Activated CD4-positive, alpha-beta T cell treated with anti-CD3 and anti-CD28 coated beads, Interleukin-2, amount 50 U/mL, for 48 hours (primary cell): Measurements from ENCODE around the gene FAM81B.

Source experiments
- DNase-seq, 2 experiments: peaks; one replicate each; pipeline ENCODE4 v3.0.0-alpha.2; 2020

Gene FAM81B

DNA sequence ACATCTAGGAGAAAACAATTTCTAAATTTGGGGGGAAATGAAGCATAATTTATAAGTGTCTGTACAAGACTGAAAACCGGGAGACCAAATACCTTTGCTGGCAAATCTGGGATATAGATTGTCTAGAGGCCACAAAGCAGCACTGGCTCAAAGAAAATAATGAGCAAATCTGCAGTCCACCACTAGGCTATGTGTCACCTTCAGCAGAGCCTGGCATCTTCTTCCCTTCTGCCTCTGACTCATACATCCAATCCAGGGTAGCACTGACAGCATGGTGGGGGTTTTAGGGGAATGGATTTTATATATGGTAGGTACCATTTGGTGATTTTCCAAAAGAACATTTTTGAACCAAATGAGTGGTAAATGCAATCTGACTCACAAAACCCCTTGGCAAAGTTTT, 12.8 kb downstream of the FAM81B start:
- no peak for DNase-seq

DNA sequence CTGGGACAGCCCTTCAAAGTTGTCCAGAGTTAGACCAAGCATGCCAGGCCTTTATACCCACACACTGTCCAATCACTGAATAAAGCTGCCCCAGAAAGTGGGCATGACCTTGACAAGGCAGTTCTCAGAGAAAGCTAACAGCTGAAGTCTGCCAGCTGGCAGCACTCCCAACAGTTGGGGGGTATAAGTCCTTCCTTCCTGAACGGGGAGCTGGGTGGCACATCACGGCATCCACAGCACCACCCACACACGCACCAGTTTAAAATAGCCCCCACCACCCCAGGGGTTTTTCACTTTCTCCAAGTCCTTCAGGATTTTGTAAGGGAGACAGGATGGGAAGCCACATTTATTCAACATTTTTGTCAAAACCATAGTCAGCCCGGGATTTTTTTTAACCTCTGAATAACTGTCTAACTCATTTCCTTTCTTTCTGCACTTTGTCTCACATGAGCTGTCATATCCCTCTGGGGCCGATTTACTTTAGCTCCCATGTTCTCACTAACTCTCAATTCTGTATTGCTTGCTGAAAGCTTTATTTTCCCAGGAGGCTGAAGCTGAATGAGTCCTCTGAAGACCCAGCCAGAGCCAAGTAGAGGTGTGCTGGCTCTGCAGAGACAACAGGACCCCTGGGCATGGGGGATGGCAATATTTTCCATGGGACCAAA, 15.4 kb downstream of the FAM81B start:
- no peak for DNase-seq

DNA sequence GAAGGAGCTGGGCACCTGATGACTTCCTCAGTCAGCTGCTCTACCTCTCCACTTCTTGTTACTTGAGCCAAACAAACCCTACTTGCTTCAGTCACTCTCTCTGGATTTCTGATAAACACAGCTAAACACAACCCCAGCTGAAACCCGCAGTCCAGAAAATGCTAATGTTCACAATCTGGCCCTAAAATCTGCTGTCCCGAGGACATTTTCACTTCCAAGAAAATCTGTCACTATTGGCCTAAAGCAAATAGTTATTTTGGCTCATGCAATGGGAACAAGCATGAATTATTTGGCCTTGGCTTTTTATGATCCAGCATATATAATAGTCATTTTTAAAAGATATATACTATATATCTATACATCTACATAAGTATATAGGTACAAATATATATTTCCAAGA, 19.1 kb downstream of the FAM81B start:
- no peak for DNase-seq

DNA sequence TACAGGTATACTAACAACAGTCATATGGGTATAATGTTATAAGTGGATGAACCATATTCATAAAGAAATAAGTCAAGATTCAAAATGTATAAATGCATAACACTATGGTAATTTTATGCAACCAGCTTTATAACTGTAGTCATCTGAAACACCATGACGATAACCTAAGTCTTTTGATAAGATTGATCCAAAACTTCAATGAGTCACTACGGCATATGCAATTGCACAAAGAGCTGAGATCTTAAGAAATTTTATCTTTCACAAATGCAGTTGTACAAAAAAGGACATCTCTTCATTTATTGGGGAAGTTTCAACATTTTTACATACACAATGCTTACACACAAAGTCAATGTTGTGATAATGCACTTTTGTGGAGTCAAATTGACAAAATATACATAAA, 20.3 kb downstream of the FAM81B start:
- DNase-seq, result no peak

DNA sequence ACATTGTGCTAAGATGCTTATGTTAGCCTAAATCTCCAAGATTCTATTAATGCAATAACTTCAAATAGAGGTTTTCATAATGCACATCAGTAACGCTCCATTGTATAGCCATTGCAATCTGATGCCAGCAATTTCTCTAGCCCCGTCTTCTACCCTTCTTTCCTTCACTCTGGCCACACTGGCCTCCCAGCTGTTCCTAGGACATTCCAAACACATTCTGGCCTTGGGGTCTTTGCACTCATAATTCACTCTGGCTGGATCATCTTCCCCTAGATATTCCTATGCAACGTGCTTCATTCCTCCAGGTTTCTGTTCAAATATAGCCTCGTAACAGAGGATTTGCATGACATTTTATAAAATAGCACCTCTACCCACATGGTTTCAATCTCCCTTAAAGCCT, 23.3 kb downstream of the FAM81B start:
- no peak for DNase-seq

DNA sequence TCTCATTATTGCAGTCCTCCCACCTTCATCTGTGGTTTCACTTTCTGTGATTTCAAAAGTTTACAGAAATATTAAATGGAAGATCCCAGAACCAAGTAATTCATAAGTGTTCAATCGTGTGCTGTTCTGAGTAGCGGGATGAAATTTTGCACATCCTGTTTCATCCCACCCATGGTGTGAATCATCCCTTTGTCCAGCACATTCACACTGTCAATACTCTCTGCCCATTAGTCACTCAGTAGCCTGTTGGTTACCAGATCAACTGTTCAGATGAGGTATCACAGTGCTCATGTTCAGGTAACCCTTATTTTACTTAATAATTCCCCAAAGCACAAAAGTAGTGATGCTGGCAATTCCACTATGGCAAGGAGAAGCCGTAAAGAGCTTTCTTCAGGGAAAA, 26.8 kb downstream of the FAM81B start:
- DNase-seq, result no peak

DNA sequence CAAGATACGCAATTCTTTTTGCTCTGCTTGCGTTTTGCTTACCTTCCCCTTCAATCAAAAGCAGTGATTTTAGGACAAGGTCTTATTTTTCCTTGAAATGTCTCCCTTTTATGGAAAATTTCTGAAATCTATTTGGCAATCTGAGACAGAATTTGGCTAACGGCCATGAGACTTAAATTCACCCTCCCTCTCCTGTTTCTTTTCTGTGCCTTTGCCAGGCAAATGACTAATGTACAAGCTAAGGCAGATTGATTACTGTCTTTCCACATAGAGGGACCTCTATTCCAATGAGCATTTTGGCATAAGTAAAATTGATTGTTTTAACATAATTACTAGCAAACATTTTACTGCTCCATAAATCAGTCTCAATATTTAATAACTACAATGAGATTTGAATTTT, 31.7 kb downstream of the FAM81B start:
- no peak for DNase-seq

DNA sequence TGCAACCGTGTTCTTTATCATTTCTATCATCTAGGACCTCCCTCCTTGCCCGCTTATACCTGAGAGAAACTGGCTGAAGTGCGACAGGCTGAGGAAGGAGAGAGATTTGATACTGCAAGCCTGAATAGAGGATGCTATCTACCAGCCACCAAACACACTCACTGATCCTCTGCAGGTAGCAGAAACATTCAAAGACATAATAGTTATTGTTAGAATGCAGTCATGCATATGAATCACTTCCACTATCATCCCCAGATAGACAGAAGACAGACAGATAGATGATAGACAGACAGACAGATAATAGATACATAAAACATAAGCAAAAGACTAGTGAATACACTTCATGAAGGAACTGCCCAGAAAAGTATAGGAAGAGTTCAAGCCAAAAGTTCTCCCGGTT, 32.9 kb downstream of the FAM81B start:
- DNase-seq, result no peak

DNA sequence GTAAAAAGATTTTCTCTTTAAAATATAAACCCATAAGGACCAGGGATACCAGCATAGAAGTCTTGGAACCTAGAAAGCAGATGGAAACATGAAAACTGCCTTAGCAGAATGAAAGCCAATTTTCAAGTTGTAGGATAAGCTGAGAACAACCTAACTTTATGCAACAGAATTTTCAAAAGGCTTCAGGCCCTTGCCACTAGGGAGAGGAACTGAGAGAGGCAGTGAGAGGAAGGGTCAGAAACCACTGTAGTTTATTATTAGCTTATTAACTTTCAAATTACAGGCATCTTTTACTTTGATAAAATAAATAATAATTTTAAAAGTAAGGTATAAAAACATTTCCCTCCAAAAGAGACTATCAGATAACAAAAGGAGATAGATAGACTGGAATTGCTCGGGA, 33.4 kb downstream of the FAM81B start:
- no peak for DNase-seq

DNA sequence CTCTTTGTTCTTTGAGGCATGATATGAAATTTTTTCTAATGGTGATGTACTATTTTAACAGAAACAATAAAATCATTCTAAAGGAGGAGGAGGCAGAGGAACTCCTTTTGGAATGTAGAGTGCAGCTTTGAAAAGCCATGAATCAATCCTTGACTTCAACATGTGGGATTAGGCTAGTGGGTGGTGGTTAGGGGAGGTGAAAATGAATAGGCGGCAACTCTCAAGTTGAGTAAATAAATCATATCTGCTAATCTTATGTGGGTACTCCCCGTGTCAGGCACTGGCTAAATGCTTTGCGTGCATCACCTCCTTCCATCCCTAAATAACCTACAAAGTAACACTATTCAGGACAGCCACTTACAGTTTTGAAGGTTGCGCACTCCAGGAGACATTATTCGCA, 35.1 kb downstream of the FAM81B start:
- DNase-seq, result no peak

DNA sequence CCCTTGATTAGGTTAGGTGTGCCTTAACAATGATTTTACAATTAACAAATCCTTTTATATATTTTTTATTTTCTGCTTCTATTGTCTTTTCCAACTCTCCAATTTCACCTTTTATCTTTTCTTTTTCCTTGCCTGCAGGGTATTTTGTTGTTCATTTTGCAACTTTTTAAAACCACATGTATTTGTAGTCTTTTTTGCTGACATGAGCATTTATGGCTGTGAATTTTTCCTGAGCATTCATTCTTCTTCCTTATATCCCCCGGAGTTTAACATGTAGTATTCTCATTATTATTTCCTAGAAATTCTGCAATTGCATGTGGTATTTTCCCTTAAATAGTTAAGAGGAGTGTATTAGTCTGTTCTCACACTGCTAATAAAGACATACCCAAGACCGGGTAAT, 41.6 kb downstream of the FAM81B start:
- no peak for DNase-seq

DNA sequence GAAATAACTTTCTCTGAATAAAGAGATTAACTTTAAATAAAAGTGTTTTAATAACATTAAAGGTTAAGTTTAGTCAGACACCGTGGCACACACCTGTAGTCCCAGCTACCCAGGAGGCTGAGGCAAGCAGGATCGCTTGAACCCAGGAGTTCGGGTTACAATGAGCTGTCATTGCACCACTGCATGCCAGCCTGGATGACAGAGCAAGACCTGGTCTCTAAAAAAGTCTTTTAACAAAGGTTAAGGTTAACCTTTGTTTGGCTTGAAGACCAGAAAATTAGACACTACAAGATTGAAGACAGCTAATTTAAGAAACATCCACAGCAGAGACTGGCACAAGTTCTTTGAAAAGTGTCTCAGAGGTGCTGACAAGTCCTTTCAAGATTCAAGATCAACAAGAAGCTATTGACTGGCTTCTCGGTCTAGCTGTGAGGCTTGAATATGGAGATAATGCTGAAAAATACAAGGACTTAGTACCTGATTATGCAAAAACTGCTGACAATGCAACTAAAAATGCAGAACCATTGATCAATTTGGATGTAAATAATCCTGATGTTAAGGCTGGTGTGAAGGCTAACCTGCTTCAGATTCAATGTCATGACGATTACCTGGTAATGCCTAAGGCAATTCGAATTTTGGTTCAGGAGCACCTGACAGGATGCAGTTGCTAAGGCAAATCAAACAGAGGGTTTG, 48.8 kb downstream of the FAM81B start:
- DNase-seq, result no peak

DNA sequence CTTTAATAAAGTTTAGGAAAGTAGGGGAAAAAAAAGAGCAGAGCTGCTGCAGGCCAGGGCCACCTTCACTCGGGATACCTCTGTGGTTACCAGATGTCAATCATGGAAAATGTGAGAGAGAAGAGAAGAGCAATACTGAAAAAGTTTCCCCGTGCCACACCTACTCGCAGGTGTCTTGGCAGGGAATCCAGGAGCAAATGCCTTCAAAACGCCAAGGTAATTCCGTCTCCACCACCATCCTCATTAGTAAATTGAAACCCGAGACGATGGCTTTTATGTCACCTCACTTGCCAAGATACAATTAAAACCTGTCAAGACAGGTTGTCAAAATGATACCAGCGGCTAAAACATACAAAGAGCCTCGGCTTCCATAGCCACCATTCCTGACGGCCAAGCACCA, 49.7 kb downstream of the FAM81B start:
- no peak for DNase-seq

DNA sequence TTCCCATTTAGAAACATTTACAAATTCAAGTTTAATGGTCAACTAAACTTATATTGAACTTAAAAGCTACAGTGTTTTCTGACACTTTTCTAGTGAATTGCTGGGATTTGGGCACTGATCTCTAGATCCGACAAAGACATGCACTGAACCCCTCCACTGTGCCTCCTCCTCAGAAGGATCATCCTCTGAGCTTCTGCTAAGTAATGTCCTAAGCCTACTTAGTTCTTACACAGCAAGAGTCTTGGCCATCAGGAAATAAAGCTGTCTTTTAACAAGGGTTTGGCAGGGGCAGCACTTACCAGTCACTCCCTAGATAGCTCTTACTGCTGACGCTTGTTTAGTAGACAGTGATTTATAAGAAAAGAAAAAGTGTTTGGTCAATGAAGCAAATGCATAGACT, 50.5 kb downstream of the FAM81B start:
- DNase-seq, result no peak

DNA sequence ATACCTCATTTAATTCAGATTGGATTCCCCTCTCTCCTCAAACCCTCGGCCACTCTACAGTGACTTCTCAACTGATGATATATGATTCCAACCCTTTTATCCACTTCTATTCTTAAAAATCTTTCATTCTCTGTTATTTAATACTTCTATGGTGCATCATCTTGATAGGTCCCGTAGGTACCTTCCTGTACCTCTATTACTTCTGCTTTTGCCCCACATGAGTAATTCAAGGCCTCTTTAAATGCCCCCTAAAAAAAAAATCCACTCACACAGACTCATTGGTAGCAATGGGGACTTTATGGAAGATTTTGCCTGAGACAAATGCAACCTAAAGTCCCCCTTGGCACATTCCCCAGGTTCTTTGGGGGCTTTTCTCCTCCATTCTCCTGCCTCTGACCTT, 54.3 kb downstream of the FAM81B start:
- no peak for DNase-seq

DNA sequence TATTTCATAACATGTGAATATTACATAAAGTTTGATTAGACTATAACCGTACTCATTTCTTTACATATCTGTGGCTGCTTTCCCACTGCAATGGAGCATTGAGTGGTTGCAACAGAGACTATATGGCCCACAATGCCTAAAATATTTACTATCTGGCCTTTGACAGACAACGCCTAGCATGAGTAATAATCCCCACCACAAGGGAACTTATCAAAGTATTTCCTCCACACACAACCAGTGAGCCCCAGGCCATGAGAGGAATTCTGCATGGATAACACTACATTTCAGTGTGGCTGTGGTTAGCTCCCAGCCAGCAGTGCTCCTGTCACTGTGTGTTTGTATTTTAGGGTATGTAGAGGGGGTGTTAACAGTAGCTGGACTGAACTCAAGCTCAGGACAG, 54.8 kb downstream of the FAM81B start:
- no peak for DNase-seq

DNA sequence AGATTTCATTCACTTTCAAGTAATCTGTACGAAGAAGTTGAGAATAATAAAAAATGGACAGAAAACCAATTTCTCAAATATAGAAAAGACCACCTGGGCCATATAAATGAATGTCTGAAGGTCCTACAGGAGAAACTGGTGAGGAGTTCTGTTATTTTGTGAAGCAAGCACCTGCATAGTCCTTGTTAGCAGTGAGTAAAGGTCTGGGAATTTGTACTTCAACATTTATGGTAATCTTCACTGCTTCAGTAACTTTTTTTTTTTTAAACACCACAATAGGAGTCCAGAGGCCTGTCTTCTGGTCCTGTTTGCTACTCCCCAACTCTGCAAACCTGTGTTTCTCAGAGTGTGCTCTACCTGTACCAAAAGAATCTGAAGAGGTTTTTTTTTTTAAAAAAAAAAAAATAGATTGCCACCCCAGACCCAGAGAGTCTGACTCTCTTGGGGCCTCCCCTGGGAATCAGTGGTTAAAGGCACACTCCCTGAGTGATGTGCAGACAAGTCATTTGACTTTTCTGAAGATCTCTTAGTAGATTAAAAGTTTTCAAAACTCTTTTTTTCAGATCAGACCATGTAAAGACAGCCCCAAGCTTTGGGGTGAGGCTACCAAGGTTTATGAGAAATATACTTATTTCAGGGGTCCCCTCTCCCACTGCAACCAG, 55.5 kb downstream of the FAM81B start:
- DNase-seq, result no peak

DNA sequence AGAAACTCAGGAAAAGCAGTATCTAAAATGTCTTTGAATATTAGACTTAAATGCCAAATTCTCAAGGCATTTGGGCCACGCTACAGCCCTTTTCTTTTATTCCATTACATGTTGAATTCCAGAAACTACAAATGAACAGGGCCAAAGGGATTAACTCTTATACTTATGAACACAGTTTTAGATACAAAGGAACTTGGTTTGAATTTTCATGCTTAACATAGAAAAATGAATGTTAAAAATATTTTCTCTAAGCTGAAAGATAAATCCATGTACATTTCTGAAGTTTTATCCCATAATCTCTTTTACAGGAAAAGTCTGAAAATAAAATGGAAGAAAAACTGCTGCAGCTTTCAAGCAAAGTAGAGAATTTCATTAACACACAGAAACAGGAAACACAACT, 56.8 kb downstream of the FAM81B start:
- no peak for DNase-seq

DNA sequence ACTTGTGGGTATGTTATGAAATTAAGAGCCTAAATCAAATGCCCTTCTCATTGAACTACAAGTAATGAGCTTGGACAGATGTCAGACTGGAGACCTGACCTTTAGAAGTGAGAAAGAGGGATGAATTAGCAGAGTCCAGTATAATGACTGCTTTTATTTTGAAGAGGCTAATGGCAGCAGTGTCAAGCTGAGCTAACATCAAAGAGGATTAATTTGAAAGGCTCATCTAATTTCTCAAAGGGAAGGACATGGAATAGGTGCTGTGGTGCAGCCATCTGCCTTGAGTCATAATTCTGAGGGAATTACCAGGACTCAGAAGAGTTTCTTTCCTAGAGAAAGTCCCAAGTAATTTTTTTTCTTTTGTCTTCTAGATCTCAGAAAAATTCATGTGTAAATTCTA, 57.6 kb downstream of the FAM81B start:
- no peak for DNase-seq

DNA sequence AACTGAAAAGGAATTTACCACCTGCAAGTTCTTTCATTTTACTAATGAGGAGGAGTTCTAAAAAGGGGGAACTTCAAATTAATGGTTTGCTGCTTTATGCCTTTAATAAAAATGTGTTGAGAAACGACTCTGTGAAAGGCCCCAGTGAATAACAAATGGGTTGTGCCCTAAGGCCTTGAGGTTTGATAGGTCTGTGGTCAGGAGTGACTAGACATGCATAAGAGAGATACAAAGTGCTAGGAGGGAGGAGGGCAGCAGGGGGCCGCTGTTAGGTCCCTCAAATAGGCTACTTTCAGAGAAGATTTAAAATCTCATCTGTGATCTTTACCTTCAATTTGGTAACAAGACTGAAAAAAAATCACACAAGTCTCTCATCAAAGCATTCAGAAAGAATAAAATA, 58.3 kb downstream of the FAM81B start:
- no peak for DNase-seq

DNA sequence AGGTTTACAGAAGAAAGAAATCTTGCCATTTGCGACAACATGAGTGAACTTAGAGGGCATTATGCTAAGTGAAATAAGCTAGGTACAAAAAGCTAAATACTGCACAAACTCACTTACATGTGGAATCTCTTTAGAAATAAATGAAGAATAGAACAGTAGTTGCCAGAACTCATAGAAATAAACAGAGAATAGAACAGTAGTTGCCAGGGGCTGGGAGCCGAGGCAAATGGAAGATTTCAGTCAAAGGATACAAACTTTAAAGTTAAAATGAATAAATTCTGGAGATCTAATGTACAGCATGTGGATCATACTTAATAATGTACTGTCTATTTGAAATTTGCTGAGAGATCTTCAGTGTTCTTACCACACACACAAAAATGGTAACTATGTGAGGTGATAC, 63.4 kb downstream of the FAM81B start:
- no peak for DNase-seq

DNA sequence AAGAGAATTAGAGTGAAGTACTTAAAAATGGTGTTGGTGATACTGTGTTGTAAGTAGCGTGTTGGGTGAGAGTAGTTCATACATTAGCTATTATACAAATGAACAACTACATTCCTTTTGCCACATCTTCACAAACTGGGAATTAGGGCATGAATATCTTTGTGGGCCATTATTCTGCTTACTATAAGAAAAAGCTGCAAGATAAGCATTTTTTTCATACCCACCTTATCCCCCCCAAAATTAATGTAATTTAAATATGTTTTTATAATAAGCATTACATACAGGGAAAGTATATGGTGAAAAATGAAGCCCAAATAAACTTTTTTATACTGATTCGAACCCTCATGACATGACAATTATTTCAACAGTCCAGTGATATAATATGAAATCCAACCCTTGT, 69.5 kb downstream of the FAM81B start:
- no peak for DNase-seq

DNA sequence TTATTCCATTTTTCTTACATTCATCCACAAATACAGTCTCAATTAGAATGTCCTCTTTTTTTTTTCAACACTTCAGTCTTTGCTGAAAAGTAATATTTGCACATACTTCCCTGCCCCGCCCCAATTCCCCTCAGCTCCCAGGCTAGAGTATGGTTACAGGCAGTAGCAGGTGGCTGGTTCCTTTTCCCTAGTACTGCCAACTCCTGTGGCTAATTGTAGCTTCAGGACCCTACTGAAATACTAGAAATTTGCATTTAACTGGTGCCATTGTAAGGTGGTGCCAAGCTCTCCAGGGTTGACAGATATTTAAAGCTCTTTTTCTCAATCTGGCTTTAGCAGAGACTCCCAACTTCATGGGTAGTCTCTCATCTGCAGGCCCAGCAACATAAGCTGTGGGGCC, 80.3 kb downstream of the FAM81B start:
- no peak for DNase-seq

DNA sequence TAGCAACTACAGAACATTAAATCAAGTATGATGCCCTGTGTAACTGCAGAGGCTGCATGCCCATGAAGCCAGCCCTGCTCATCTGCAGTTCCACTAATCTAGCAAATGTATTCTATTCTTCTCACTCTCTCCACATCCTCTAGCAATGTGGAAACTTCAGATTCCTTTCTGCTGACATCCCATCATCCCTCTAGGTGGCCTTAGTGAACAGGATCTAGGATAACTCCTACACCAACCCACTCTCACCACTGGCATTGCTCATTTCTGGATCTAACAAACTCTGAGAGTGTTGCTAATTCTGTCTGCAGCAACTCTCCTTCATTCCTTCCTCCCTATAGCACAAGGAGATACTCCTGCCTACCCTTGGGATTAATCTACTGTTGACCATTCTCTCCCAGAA, 80.8 kb downstream of the FAM81B start:
- DNase-seq, result no peak

DNA sequence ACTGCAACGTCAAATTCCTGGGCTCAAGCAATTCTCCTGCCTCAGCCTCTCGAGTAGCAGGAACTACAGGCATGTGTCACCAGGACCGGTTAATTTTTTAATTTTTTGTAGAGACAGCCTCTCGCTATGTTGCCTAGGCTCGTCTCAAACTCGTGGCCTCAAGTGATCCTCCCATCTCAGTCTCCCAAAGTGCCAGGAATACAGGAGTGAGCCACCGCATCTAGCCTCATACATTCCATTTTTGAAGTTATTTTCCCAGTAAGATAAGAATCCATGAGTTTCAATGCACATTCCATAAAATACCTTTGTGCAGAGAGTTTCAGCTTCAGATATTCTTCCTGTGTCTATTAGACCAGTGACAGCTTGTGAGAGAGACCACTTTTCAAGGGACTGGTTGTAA, 93.3 kb downstream of the FAM81B start:
- no peak for DNase-seq
